OCI-LY7 (cell line): ENCODE measurements around the gene MACROD1.

Source experiments
- EZH2phosphoT487 ChIP-seq: fragments of 200-600 bp; sonication (generic); IDR thresholded peaks from 2 replicates; pipeline ENCODE4 v1.6.1; 2018; ENCODE audit warnings: low read depth, borderline replicate concordance, mild to moderate bottlenecking, mixed run types, antibody characterized with exemption, low read length, moderate library complexity, mixed read lengths
- TF ChIP-seq, protein P1 (sequence below): fragments of 200-600 bp; sonication (generic); conservative IDR thresholded peaks from 2 replicates; pipeline ENCODE4 v1.5.1; 2014; ENCODE audit warnings: mild to moderate bottlenecking, antibody characterized with exemption, low read length, moderate library complexity, mixed read lengths

DNA sequence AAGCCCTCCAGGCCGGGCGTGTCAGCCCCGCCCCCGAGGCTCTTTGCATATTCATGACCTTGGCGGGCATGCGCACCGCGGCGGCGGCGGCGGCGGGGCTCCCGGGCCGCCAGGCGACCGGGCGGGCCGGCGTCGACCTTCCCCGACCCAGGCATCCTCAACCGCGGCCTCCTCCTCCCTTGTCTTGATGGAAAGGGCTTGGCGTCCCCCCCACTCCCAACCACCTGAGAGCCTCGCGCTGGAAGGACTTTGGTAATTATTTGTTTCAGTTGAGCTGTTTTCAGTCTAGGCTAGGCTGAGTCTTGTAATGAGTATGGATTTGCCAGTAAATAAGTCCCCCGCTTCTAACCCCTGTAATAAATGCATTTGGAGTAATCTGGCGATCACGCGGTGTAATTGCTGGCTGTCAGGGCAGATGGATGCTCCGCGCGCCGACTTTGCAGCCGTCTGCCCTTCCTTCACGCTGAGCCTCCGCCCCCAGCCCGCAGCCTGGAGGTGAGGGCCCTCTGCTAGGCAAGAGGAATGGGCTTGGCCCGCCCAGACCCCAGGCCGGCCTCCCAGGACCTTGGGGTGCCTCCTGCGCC, 105.0 kb downstream of the MACROD1 start:
- TF ChIP-seq, protein P1, sequence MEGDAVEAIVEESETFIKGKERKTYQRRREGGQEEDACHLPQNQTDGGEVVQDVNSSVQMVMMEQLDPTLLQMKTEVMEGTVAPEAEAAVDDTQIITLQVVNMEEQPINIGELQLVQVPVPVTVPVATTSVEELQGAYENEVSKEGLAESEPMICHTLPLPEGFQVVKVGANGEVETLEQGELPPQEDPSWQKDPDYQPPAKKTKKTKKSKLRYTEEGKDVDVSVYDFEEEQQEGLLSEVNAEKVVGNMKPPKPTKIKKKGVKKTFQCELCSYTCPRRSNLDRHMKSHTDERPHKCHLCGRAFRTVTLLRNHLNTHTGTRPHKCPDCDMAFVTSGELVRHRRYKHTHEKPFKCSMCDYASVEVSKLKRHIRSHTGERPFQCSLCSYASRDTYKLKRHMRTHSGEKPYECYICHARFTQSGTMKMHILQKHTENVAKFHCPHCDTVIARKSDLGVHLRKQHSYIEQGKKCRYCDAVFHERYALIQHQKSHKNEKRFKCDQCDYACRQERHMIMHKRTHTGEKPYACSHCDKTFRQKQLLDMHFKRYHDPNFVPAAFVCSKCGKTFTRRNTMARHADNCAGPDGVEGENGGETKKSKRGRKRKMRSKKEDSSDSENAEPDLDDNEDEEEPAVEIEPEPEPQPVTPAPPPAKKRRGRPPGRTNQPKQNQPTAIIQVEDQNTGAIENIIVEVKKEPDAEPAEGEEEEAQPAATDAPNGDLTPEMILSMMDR: no peak
- no peak for TF ChIP-seq EZH2phosphoT487
